HepG2 (cell line): ENCODE data around the gene NR2F1. TPM values are rescaled to one million over a fixed set of nuclear protein-coding genes. Genes with fewer than 3 reads are reported as not detected.
A peak's percentile ranks its signal among the peaks of the same experiment; 100 is the strongest.

Source experiments
- ATF7 ChIP-seq, 2 experiments: fragments of 450-650 bp in 1 of 2; sonication (generic) in 1 of 2; formaldehyde crosslinking in 1 of 2; IDR thresholded peaks; 2 replicates each; pipeline versions ENCODE4 v1.4.0 to v1.6.1; 2016 to 2020; ENCODE audit warnings: antibody characterized with exemption in 1 of 2, mild to moderate bottlenecking in 1 of 2, missing genetic modification reagents in 1 of 2
- CBX5 ChIP-seq: sonication (generic); formaldehyde crosslinking; IDR thresholded peaks from 2 replicates; pipeline ENCODE4 v1.4.0; 2020; ENCODE audit warnings: missing genetic modification reagents, borderline replicate concordance
- CHD4 ChIP-seq: fragments of 200-600 bp; sonication (generic); IDR thresholded peaks from 2 replicates; pipeline ENCODE4 v1.7.0; 2017; ENCODE audit warnings: mild to moderate bottlenecking, low read length, borderline replicate concordance
- SNAI1 ChIP-seq: sonication (generic); formaldehyde crosslinking; IDR thresholded peaks from 2 replicates; pipeline ENCODE4 v1.5.0; 2020; ENCODE audit warnings: mild to moderate bottlenecking, missing genetic modification reagents, borderline replicate concordance
- TBP ChIP-seq: sonication (generic); formaldehyde crosslinking; IDR thresholded peaks from 2 replicates; pipeline ENCODE4 v1.5.0; 2020; ENCODE audit warnings: missing genetic modification reagents
- TCF7L2 ChIP-seq: IDR thresholded peaks from 2 replicates; pipeline ENCODE4 v1.6.1; 2011; ENCODE audit warnings: mild to moderate bottlenecking, low read depth, low read length, moderate library complexity
- TFDP1 ChIP-seq: IDR thresholded peaks from 2 replicates; pipeline ENCODE4 v1.6.1; 2016; ENCODE audit warnings: missing compliant biosample characterization, missing genetic modification reagents, borderline replicate concordance
- THAP8 ChIP-seq: sonication (generic); formaldehyde crosslinking; IDR thresholded peaks from 2 replicates; pipeline ENCODE4 v1.5.1; 2020; ENCODE audit warnings: missing genetic modification reagents, mild to moderate bottlenecking, borderline replicate concordance
- YEATS2 ChIP-seq: sonication (generic); formaldehyde crosslinking; IDR thresholded peaks from 2 replicates; pipeline ENCODE4 v1.4.0; 2020; ENCODE audit warnings: missing genetic modification reagents, borderline replicate concordance
- ZBTB34 ChIP-seq: sonication (generic); formaldehyde crosslinking; IDR thresholded peaks from 2 replicates; pipeline ENCODE4 v1.8.0; 2022; ENCODE audit warnings: mild to moderate bottlenecking, missing genetic modification reagents
- ZC3H13 ChIP-seq: sonication (generic); formaldehyde crosslinking; IDR thresholded peaks from 2 replicates; pipeline ENCODE4 v1.8.1; 2023; ENCODE audit warnings: mild to moderate bottlenecking, missing genetic modification reagents, moderate library complexity
- ZNF205 ChIP-seq: IDR thresholded peaks from 2 replicates; pipeline ENCODE4 v1.6.1; 2018; ENCODE audit warnings: missing biosample characterization, missing genetic modification reagents
- ZNF382 ChIP-seq: sonication (generic); formaldehyde crosslinking; IDR thresholded peaks from 2 replicates; pipeline ENCODE4 v1.5.0; 2020; ENCODE audit warnings: missing genetic modification reagents, mild to moderate bottlenecking, borderline replicate concordance
- ZNF687 ChIP-seq: sonication (generic); formaldehyde crosslinking; IDR thresholded peaks from 2 replicates; pipeline ENCODE4 v1.5.1; 2020; ENCODE audit warnings: mild to moderate bottlenecking, missing genetic modification reagents, moderate library complexity
- ZNF784 ChIP-seq: sonication (generic); formaldehyde crosslinking; IDR thresholded peaks from 2 replicates; pipeline ENCODE4 v1.5.1; 2020; ENCODE audit warnings: missing genetic modification reagents, mild to moderate bottlenecking, borderline replicate concordance
- ZNF841 ChIP-seq: sonication (generic); formaldehyde crosslinking; IDR thresholded peaks from 2 replicates; pipeline ENCODE4 v1.8.1; 2023; ENCODE audit warnings: missing genetic modification reagents, borderline replicate concordance
- ZNF878 ChIP-seq: sonication (generic); formaldehyde crosslinking; IDR thresholded peaks from 2 replicates; pipeline ENCODE4 v1.8.1; 2023; ENCODE audit warnings: mild to moderate bottlenecking, missing genetic modification reagents, moderate library complexity
- ZSCAN30 ChIP-seq: sonication (generic); formaldehyde crosslinking; IDR thresholded peaks from 2 replicates; pipeline ENCODE4 v1.5.0; 2020; ENCODE audit warnings: mild to moderate bottlenecking, missing genetic modification reagents
- polyA plus RNA-seq, 8 experiments: library from polyadenylated mRNA; depleted of rRNA in 3 of 8; stranded (reverse) in 7 of 8; unstranded in 1 of 8; fragments of >200 nt; fragmentation: Illumina TruSeq in 4 of 8; extraction: Trizol in 4 of 8; gene quantifications; 2 replicates each; pipeline versions ENCODE4 v1.2.1 to v1.2.3, GENCODE V29; 2011 to 2016; ENCODE audit warnings: low read depth in 4 of 8, missing spikeins in 1 of 8, mixed read lengths in 1 of 8; ENCODE audit not compliant: insufficient read depth in 1 of 8
- total RNA-seq, 5 experiments: library from RNA; depleted of rRNA; stranded (reverse); fragments of >200 nt; fragmentation: Illumina TruSeq; extraction: Trizol; gene quantifications; 2 replicates each; pipeline ENCODE4 v1.2.3, GENCODE V29; 2016; ENCODE audit warnings: low read depth in 1 of 5

The NR2F1 gene
- total and polyA plus RNA-seq, 2 of the 13 experiments (the other 11 are each of a cell fraction or from before 2014, with no cell fraction given) = 17.1 to 59.7 TPM

- no peak for TF ChIP-seq SNAI1 (CRISPR knock-in tag)
- TF ChIP-seq ZNF205 (CRISPR knock-in tag) = no peak
- no peak for TF ChIP-seq TCF7L2
- TF ChIP-seq ZNF841 = no peak
- TF ChIP-seq ZNF382 (CRISPR knock-in tag) = no peak
- TF ChIP-seq THAP8 = no peak
- no peak for TF ChIP-seq TBP (CRISPR knock-in tag)
- TF ChIP-seq ZC3H13 = 0 out of 2 replicates have a peak, but pooled peaks have one; percentile 55
- no peak for TF ChIP-seq ATF7 (IDR thresholded peaks at IDR 0.05)
- TF ChIP-seq ATF7 (CRISPR knock-in tag; IDR thresholded peaks at IDR 0.05) = no peak
- TF ChIP-seq ZSCAN30 (CRISPR knock-in tag) = no peak
- 0 out of 2 replicates have a peak, but pooled peaks have one; percentile 36 for TF ChIP-seq TFDP1 (CRISPR knock-in tag)
- no peak for TF ChIP-seq ZNF878 (CRISPR knock-in tag)
- no peak for TF ChIP-seq CHD4
- no peak; the same call in 1 of the 2 replicates for TF ChIP-seq YEATS2 (CRISPR knock-in tag)
- no peak for TF ChIP-seq ZNF784 (CRISPR knock-in tag)
- TF ChIP-seq ZBTB34 = no peak
- no peak for TF ChIP-seq CBX5 (CRISPR knock-in tag)
- TF ChIP-seq ZNF687 (CRISPR knock-in tag) = peak; percentile 95
Observed at GRCh38 chr5:93580063-93580926, 2.7 kb upstream of the NR2F1 start (continued).
